OCI-LY7 (cell line): ENCODE data around the gene FAM240B. TPM values are rescaled to one million over a fixed set of nuclear protein-coding genes. Genes with fewer than 3 reads are reported as not detected.

Experiments used
- Bru-seq: library from RNA; stranded (reverse); fragments of 400-500 nt; gene quantifications from one replicate; lab custom pipeline; 2021; lab: Mats Ljungman, UMichigan
- BruChase-seq, 2 experiments: library from RNA; stranded (reverse); fragments of 400-500 nt; gene quantifications; one replicate each; lab custom pipeline; 2021; lab: Mats Ljungman, UMichigan
- BruUV-seq: library from RNA; stranded (reverse); fragments of 400-500 nt; replicated peaks from 2 replicates; lab custom pipeline; 2021; lab: Mats Ljungman, UMichigan
- CTCF ChIA-PET: fragments of 300-600 bp; sonication (Branson Sonifier 250); formaldehyde crosslinking; loops from one replicate; lab custom pipeline; 2022; ENCODE audit warnings: antibody characterized with exemption; ENCODE audit not compliant: unreplicated experiment; lab: Charles Lee
- POLR2A ChIA-PET: fragments of 300-600 bp; sonication (Branson Sonifier 250); formaldehyde crosslinking; loops from one replicate; lab custom pipeline; 2022; ENCODE audit warnings: antibody characterized with exemption; lab: Charles Lee
- DNase-seq: peaks from one replicate; pipeline ENCODE4 v3.0.0-alpha.2; 2015; ENCODE audit warnings: low spot score
- H2AFZ ChIP-seq: fragments of 200-600 bp; sonication (generic), shearing (Covaris generic); 2 replicates; pipeline ENCODE4 v1.6.1; 2014; ENCODE audit warnings: mild to moderate bottlenecking, antibody characterized with exemption, low read length, moderate library complexity
- H3K27ac ChIP-seq: fragments of 200-600 bp; sonication (generic); 2 replicates; pipeline ENCODE4 v1.5.1; 2014; ENCODE audit warnings: mixed run types, low read depth, mild to moderate bottlenecking, moderate library complexity, low read length, inconsistent platforms; ENCODE audit not compliant: poor library complexity, severe bottlenecking
- H3K36me3 ChIP-seq: fragments of 200-600 bp; sonication (generic); 2 replicates; pipeline ENCODE4 v1.6.1; 2014; ENCODE audit warnings: mild to moderate bottlenecking, antibody characterized with exemption, low read length, moderate library complexity, mixed read lengths; ENCODE audit not compliant: insufficient read depth
- H3K4me1 ChIP-seq: fragments of 200-600 bp; sonication (generic); 2 replicates; pipeline ENCODE4 v1.5.1; 2014; ENCODE audit warnings: mild to moderate bottlenecking, low read length; ENCODE audit not compliant: insufficient read depth, poor library complexity, severe bottlenecking
- H3K4me2 ChIP-seq: fragments of 200-600 bp; sonication (generic); 2 replicates; pipeline ENCODE4 v1.6.1; 2014; ENCODE audit warnings: mild to moderate bottlenecking, low read length
- H3K4me3 ChIP-seq: fragments of 200-600 bp; sonication (generic); 2 replicates; pipeline ENCODE4 v1.5.1; 2014; ENCODE audit warnings: mild to moderate bottlenecking, low read depth, low read length; ENCODE audit not compliant: poor library complexity, severe bottlenecking
- H3K79me2 ChIP-seq: fragments of 200-600 bp; sonication (generic); 2 replicates; pipeline ENCODE4 v1.6.1; 2016; ENCODE audit warnings: low read depth, mild to moderate bottlenecking, low read length, moderate library complexity, mixed read lengths; ENCODE audit not compliant: insufficient read depth
- H3K9me2 ChIP-seq: fragments of 200-600 bp; sonication (generic); 2 replicates; pipeline ENCODE4 v1.6.1; 2016; ENCODE audit warnings: mild to moderate bottlenecking, low read length, mixed read lengths; ENCODE audit not compliant: insufficient read depth
- H3K9me3 ChIP-seq: fragments of 200-600 bp; sonication (generic); 2 replicates; pipeline ENCODE4 v1.6.1; 2014; ENCODE audit warnings: mild to moderate bottlenecking, mixed run types, low read length, mixed read lengths
- H4K20me1 ChIP-seq: fragments of 200-600 bp; sonication (generic); 2 replicates; pipeline ENCODE4 v1.6.1; 2014; ENCODE audit warnings: mild to moderate bottlenecking, antibody characterized with exemption, low read length, moderate library complexity, mixed read lengths; ENCODE audit not compliant: insufficient read depth
- CTCF ChIP-seq: fragments of 200-600 bp; sonication (generic); conservative IDR thresholded peaks from 2 replicates; pipeline ENCODE4 v1.5.1; 2014; ENCODE audit warnings: mild to moderate bottlenecking, antibody characterized with exemption, low read length, moderate library complexity, mixed read lengths
- EZH2phosphoT487 ChIP-seq: fragments of 200-600 bp; sonication (generic); IDR thresholded peaks from 2 replicates; pipeline ENCODE4 v1.6.1; 2018; ENCODE audit warnings: low read depth, borderline replicate concordance, mild to moderate bottlenecking, mixed run types, antibody characterized with exemption, low read length, moderate library complexity, mixed read lengths
- intact Hi-C: fragments of 100-400 bp; cut with micrococcal nuclease; formaldehyde crosslinking; loops from one replicate; pipeline ENCODE4 v1.10.0; 2022; ENCODE audit not compliant: unreplicated experiment
- long read RNA-seq: library from polyadenylated mRNA; stranded (forward); transcript quantifications from one replicate; pipeline ENCODE4 v2.0.0, GENCODE V29; 2022
- total RNA-seq, 2 experiments: library from RNA; depleted of rRNA in 1 of 2; stranded (reverse); fragments of >200 nt in 1 of 2; shearing (Covaris generic) in 1 of 2; gene quantifications; 2 replicates each; pipeline ENCODE4 v1.2.3, GENCODE V29; 2014 to 2022

The FAM240B gene
- total RNA-seq (2014; rRNA removed; shearing (Covaris generic)): not detected in 2 replicates
- not detected in 2 replicates for total RNA-seq (2022)
- not detected for Bru-seq, nascent RNA
- not detected for BruChase-seq, experiment 1, labeled RNA remaining after a 6-hour chase
- BruChase-seq, experiment 2, labeled RNA remaining after a 2-hour chase: not detected
- long read RNA-seq: 0 reads

- ChIA-PET POLR2A (no interaction called here), CTCF (no interaction called here)
- no peaks in the 10 kb centered on the region for H3K9me2 ChIP-seq
- no peaks in the 10 kb centered on the region for H3K36me3 ChIP-seq
- intact Hi-C loops: no loop called here
- H3K4me3 ChIP-seq: no peak within 1 kb of the TSS
- H3K9me3 ChIP-seq: no peaks in the 10 kb centered on the region
- no peaks in the 10 kb centered on the region for H4K20me1 ChIP-seq
- H3K4me1 ChIP-seq: no peaks in the 10 kb centered on the region
- no peak for DNase-seq
- no peaks in the 10 kb centered on the region for H3K79me2 ChIP-seq
- H2AFZ ChIP-seq: no peak within 1 kb of the TSS
- no TSS peak for BruUV-seq
- no peak for TF ChIP-seq EZH2phosphoT487
- TF ChIP-seq CTCF: no peak
- no peak within 1 kb of the TSS for H3K4me2 ChIP-seq
- H3K27ac ChIP-seq: no peak within 1 kb of the TSS
Measured at GRCh38 chr9:38720083-38720745, at the start of gene FAM240B. Gene FAM240B, minus strand, starts transcription at chr9:38720133. Its CDS starts 16,134 bp downstream, at chr9:38703999.

DNA sequence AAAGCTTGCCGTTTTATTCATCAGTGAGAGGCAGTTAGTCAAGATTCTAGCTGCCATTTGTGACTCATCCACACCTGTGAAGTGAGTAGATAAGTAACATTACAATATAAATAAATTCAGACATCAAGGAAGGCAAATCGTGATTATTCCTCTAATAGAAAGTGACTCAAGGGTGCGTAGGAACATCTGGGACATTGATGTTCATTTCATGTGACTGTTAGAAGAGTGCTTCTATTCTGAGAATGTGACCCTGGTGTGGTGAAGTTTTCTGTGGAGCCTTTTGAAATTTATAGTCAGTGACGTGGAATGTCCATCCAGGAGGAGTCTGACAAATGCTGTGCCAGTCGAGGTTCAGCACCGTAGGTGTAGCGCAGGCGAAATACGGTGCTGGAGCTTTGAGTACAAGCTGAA, 48.4 kb upstream of the FAM240B start:
- Histone ChIP-seq H3K79me2 (no peaks in the 10 kb centered on the region), H3K27ac (no peak overlapping the region), H3K9me3 (peaks cover 4% of the 10 kb centered on the region; the same call in 1 of the 2 replicates), H2AFZ (no peak overlapping the region), H3K4me2 (no peak overlapping the region), H3K9me2 (no peaks in the 10 kb centered on the region), H3K36me3 (no peaks in the 10 kb centered on the region), H3K4me1 (no peaks in the 10 kb centered on the region), H3K4me3 (no peak overlapping the region), H4K20me1 (no peaks in the 10 kb centered on the region)
- no TSS peak for BruUV-seq
- no peak for DNase-seq
- TF ChIP-seq CTCF (no peak), EZH2phosphoT487 (no peak)
- ChIA-PET POLR2A (no interaction called here), CTCF (no interaction called here)
- intact Hi-C loops: no loop called here

- POLR2A ChIA-PET: no interaction called here
Measured at GRCh38 chr9:38765101-38765500, 45.2 kb upstream of the FAM240B start.

More at GRCh38 chr9:38765101-38765500, 45.2 kb upstream of the FAM240B start:
- no peak for DNase-seq
- CTCF ChIA-PET: no interaction called here
- intact Hi-C loops: no loop called here
- no peaks in the 10 kb centered on the region for H3K4me1 ChIP-seq
- no peak overlapping the region for H3K4me2 ChIP-seq
- H4K20me1 ChIP-seq: no peaks in the 10 kb centered on the region
- no peaks in the 10 kb centered on the region for H3K36me3 ChIP-seq
- H3K9me3 ChIP-seq: peaks cover 4% of the 10 kb centered on the region; the same call in 1 of the 2 replicates
- H3K9me2 ChIP-seq: no peaks in the 10 kb centered on the region
- no peak for TF ChIP-seq EZH2phosphoT487
- TF ChIP-seq CTCF: no peak
- no peak overlapping the region for H3K27ac ChIP-seq
- no peak overlapping the region for H2AFZ ChIP-seq
- no peak overlapping the region for H3K4me3 ChIP-seq
- H3K79me2 ChIP-seq: no peaks in the 10 kb centered on the region
- no TSS peak for BruUV-seq
